HG03342 (cell line): ENCODE data around the gene ITK.
"Not testable (repeated sequence)": the region's sequence is repeated elsewhere in the genome, so short reads cannot be mapped to it uniquely, and the experiment has no call there.

Source experiments
- ATAC-seq: cut with Tn5 transposase; IDR thresholded peaks from one replicate; pipeline ENCODE4 v1.9.1; 2021; ENCODE audit warnings: mild to moderate bottlenecking, moderate library complexity; ENCODE audit not compliant: unreplicated experiment

Gene ITK

GRCh38 chr5:157167214-157167621 lies 13.4 kb upstream of the ITK start:
- no peak for ATAC-seq

- no peak for ATAC-seq
These were observed 12.4 kb upstream of the ITK start for GRCh38 chr5:157168286-157168685.

- peak; percentile 99 for ATAC-seq
These were observed 8.2 kb upstream of the ITK start for GRCh38 chr5:157172403-157172802.

GRCh38 chr5:157175071-157175612 lies 5.5 kb upstream of the ITK start:
- ATAC-seq: no peak

- ATAC-seq: no peak
These were observed 2.7 kb upstream of the ITK start for GRCh38 chr5:157177953-157178352.

GRCh38 chr5:157178966-157179365 lies 1.7 kb upstream of the ITK start:
- ATAC-seq: no peak

- ATAC-seq: no peak
These were observed 1.6 kb downstream of the ITK start for GRCh38 chr5:157182143-157182757.

- no peak for ATAC-seq
These were observed 3.6 kb downstream of the ITK start for GRCh38 chr5:157184117-157184670.

GRCh38 chr5:157185122-157185521 lies 4.5 kb downstream of the ITK start:
- ATAC-seq: not testable (repeated sequence)

GRCh38 chr5:157186309-157187045 lies 5.8 kb downstream of the ITK start:
- ATAC-seq: no peak

- ATAC-seq: no peak
These were observed 6.6 kb downstream of the ITK start for GRCh38 chr5:157187046-157187754.

- ATAC-seq: no peak
These were observed 7.6 kb downstream of the ITK start for GRCh38 chr5:157188270-157188669.

GRCh38 chr5:157189223-157189622 lies 8.6 kb downstream of the ITK start:
- no peak for ATAC-seq

- ATAC-seq: no peak
These were observed 13.2 kb downstream of the ITK start for GRCh38 chr5:157193699-157194424.

- ATAC-seq: peak; percentile 58
These were observed 15.4 kb downstream of the ITK start for GRCh38 chr5:157196045-157196444.

- ATAC-seq: no peak
These were observed 16.4 kb downstream of the ITK start for GRCh38 chr5:157197086-157197485.

GRCh38 chr5:157198277-157198986 lies 17.8 kb downstream of the ITK start:
- no peak for ATAC-seq

GRCh38 chr5:157201857-157202256 lies 21.2 kb downstream of the ITK start:
- ATAC-seq: no peak

- no peak for ATAC-seq
These were observed 22.8 kb downstream of the ITK start for GRCh38 chr5:157203417-157203816.

- no peak for ATAC-seq
These were observed 24.1 kb downstream of the ITK start for GRCh38 chr5:157204765-157205164.
